Subcutaneous adipose tissue (tissue), 4 donors: Measurements from ENCODE around the gene ZNF560. TPM values are rescaled to one million over a fixed set of nuclear protein-coding genes. Genes with fewer than 3 reads are reported as not detected.

Experiments
- CTCF ChIP-seq: fragments of 450-650 bp; IDR thresholded peaks from one replicate; pipeline ENCODE4 v1.5.1; 2016; ENCODE audit warnings: low read depth, mild to moderate bottlenecking, control low read depth, antibody characterized with exemption, moderate library complexity
- total RNA-seq, 4 donors: library from RNA; depleted of rRNA; stranded (reverse); fragments of >200 nt; gene quantifications; one replicate each; pipeline ENCODE4 v1.1.0, GENCODE V29; 2016

ZNF560 gene
- total RNA-seq, 4 donors from 2014 or later = not detected

- no peak for TF ChIP-seq CTCF
Measured at GRCh38 chr19:9523885-9524474, 25.6 kb upstream of the ZNF560 start.

DNA sequence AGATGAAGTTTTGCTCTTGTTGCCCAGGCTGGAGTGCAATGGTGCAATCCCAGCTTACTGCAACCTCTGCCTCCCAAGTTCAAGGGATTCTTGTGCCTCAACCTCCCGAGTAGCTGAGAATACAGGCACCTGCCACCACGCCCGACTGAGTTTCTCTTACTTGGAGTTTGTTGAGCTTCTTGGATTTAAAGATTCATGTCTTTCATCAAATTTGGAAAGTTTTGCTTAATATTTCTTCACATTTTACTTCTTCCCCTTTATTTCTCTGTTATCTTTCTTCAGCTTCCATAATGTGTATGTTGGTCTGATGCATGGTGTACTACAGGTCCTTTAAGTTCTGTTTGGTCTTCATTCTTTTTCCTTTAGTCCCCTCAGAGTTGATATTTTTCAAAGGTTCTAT is 8.9 kb upstream of the ZNF560 start:
- TF ChIP-seq CTCF = no peak

DNA sequence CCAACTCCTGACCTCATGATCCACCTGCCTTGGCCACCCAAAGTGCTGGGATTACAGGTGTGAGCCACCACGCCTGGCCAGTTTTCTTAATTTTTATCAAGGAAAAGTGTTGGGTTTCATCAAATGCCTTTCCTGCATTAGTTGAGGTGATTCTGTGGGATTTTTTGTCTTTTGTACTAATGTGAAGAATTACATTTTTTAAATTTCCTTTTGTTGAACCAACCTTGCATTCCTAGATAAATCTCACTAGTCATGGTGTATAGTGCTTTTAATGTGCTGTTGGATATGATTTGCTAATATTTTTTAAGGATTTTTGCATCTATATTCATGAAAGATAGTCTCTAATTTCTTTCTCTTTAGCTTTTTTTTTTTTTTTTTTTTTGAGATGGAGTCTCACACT is 2.4 kb upstream of the ZNF560 start:
- TF ChIP-seq CTCF = no peak

GRCh38 chr19:9494096-9494495 is 4.3 kb downstream of the ZNF560 start:
- TF ChIP-seq CTCF = no peak

DNA sequence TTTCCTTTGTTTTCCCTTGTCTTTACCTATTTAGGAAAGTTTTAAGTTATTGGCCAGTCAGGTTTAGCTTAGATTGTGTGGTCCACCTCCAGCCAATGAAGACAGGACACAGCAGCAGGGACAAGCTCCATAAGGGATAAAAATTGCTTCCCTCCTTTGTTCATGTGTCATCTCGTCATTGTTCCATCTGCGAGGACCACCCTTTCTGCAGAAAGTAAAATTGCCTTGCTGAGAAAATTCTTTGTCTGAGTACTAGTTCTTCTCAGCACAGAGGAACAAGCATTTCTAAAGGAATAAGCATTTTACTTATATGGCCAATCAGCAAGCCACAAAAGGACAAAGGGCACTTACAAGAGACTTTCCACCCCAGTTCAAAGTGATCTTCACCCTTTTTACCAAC is 11.4 kb downstream of the ZNF560 start:
- TF ChIP-seq CTCF = no peak

GRCh38 chr19:9485140-9485539 is 13.3 kb downstream of the ZNF560 start:
- no peak for TF ChIP-seq CTCF

GRCh38 chr19:9474975-9475374 is 23.4 kb downstream of the ZNF560 start:
- TF ChIP-seq CTCF = no peak
